GM18505 (cell line): ENCODE results near the gene SLC25A12.
"Not testable (repeated sequence)": the region's sequence is repeated elsewhere in the genome, so short reads cannot be mapped to it uniquely, and the experiment has no call there.

Experiments used
- ATAC-seq: cut with Tn5 transposase; IDR thresholded peaks from one replicate; pipeline ENCODE4 v1.9.1; 2021; ENCODE audit not compliant: unreplicated experiment
- POLR2A ChIP-seq: IDR thresholded peaks from 4 replicates; pipeline ENCODE4 v1.6.1; 2011; ENCODE audit warnings: borderline replicate concordance; ENCODE audit not compliant: insufficient read depth, insufficient read length; ENCODE audit errors: extremely low read depth

SLC25A12 gene

GRCh38 chr2:171772373-171772772, 121.7 kb downstream of the SLC25A12 start:
- no peak for ATAC-seq

GRCh38 chr2:171771463-171771862, 122.6 kb downstream of the SLC25A12 start:
- ATAC-seq: no peak
- TF ChIP-seq POLR2A: no peak

More at GRCh38 chr2:171772373-171772772, 121.7 kb downstream of the SLC25A12 start:
- no peak for TF ChIP-seq POLR2A

GRCh38 chr2:171763602-171764001, 130.4 kb downstream of the SLC25A12 start:
- no peak for TF ChIP-seq POLR2A
- ATAC-seq: no peak

GRCh38 chr2:171762879-171763573, 131.0 kb downstream of the SLC25A12 start:
- ATAC-seq: no peak
- TF ChIP-seq POLR2A: no peak

GRCh38 chr2:171761176-171761575, 132.9 kb downstream of the SLC25A12 start:
- not testable (repeated sequence) for ATAC-seq

GRCh38 chr2:171758762-171759161, 135.3 kb downstream of the SLC25A12 start:
- not testable (repeated sequence) for ATAC-seq

- no peak for TF ChIP-seq POLR2A
- ATAC-seq: no peak
These were observed 139.6 kb downstream of the SLC25A12 start for GRCh38 chr2:171754254-171754939.

- no peak for ATAC-seq
- TF ChIP-seq POLR2A: no peak
These were observed 146.7 kb downstream of the SLC25A12 start for GRCh38 chr2:171747371-171747770.

- ATAC-seq: no peak
- no peak for TF ChIP-seq POLR2A
These were observed 148.2 kb downstream of the SLC25A12 start for GRCh38 chr2:171745806-171746205.

GRCh38 chr2:171745141-171745540, 148.9 kb downstream of the SLC25A12 start:
- no peak for ATAC-seq
- TF ChIP-seq POLR2A: no peak

- ATAC-seq: no peak
- no peak for TF ChIP-seq POLR2A
These were observed 151.3 kb downstream of the SLC25A12 start for GRCh38 chr2:171742760-171743159.

- TF ChIP-seq POLR2A: no peak
- ATAC-seq: peak; percentile 59
These were observed 152.9 kb downstream of the SLC25A12 start for GRCh38 chr2:171741189-171741588.

GRCh38 chr2:171735991-171736710, 157.9 kb downstream of the SLC25A12 start:
- no peak for ATAC-seq
- TF ChIP-seq POLR2A: no peak
